GM21529 (cell line): ENCODE measurements around the gene MID2.
A peak's percentile ranks its signal among the peaks of the same experiment; 100 is the strongest.
"Not testable (repeated sequence)": the region's sequence is repeated elsewhere in the genome, so short reads cannot be mapped to it uniquely, and the experiment has no call there.

Experiments
- ATAC-seq: cut with Tn5 transposase; IDR thresholded peaks from one replicate; pipeline ENCODE4 v1.9.1; 2021; ENCODE audit not compliant: unreplicated experiment

Gene MID2

GRCh38 chrX:107842715-107843400, 17.2 kb downstream of the MID2 start:
- no peak for ATAC-seq

- no peak for ATAC-seq
Measured at GRCh38 chrX:107845625-107846024, 20.0 kb downstream of the MID2 start.

GRCh38 chrX:107848591-107848990, 22.9 kb downstream of the MID2 start:
- no peak for ATAC-seq

GRCh38 chrX:107849747-107850421, 24.2 kb downstream of the MID2 start:
- ATAC-seq: no peak

DNA sequence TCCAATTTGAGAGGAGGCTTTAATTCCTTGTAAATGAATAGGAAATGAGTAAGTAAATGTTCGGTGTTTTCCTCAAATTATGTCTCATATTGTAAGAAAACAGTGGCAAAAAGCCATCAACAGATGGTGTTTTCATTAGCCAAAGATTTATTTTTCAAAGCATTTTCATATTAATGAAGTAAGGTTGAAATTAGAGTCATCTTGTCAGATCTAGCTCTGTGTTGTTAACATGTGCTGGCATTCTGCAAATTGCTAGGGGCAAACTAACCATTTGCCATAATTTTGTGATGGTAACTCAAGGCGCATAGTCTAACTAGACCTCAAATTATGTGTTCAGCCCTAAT, 24.7 kb downstream of the MID2 start:
- ATAC-seq: no peak

DNA sequence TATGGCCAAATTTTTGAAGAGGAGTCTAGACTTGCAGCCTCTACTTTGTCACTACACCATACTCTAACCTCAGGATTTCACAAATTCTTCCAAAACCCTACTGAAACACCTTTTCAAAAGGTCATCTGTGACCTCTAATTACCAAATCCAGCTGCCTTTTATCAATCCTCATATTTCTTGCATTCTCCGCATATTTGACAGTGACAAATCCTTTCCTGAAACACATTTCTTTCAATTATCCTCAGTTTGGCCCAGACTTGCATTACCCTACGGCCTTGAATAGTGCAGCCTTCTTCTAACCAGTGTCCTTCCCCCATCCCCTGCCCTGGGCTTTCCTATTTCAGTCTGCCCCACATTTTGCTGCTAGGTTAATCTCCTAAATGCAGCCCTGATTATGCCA, 25.5 kb downstream of the MID2 start:
- no peak for ATAC-seq

- not testable (repeated sequence) for ATAC-seq
Measured at GRCh38 chrX:107851665-107852064, 26.0 kb downstream of the MID2 start.

GRCh38 chrX:107856289-107856688, 30.6 kb downstream of the MID2 start:
- no peak for ATAC-seq

DNA sequence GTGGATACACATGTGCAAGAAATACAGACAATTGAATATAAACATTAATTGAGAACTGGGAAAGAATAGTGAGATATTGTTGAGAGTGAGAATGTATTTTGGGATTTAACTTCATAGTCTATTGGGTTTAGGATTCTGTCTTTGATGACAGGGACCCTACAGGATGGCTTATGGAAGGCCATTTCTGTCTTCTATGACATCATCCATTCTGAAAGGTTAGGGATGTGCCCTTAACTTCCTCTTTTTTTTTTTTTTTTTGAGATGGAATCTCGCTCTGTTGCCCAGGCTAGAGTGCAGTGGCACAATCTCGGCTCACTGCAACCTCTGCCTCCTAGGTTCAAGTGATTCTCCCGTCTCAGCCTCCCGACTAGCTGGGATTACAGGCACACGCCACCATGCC, 31.4 kb downstream of the MID2 start:
- ATAC-seq: not testable (repeated sequence)

GRCh38 chrX:107857837-107858236, 32.2 kb downstream of the MID2 start:
- ATAC-seq: no peak

DNA sequence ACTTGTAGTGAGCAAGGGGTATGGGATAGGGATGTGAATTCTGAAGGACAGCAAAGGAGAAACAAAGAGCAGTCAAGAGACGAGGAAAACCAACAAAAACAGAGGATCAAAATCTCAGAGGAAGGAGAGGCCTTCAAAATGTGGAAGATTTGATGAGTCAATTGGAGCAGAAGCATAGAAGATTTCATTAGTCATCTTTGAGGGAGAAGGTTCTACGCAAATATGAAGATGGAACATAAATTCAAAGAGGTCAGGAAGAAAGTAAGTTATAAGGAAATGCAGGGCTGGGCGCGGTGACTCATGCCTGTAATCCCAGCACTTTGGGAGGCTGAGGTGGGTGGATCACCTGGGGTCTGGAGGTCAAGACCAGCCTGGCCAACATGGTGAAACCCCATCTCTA, 35.4 kb downstream of the MID2 start:
- ATAC-seq: no peak

DNA sequence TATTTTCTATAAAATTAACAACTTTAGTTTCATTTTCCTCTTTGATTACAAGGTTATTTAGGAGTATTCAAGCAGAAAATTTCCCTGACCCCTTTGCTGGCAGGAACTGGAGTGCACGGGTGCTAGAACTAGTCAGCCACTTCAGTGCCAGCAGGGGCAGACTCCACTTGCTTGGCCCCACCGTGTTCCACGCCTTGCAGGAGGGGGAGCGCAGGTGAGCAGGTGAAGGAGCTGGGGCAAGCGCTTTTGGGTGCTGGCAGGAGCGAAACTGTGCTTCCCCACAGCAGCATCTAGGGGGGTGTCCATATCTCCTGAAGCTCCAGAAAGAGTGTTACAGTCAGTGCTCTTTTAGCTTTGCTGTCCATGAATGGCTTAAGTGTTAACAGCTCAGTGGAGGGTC, 45.5 kb downstream of the MID2 start:
- ATAC-seq: no peak

GRCh38 chrX:107878106-107878505, 52.4 kb downstream of the MID2 start:
- ATAC-seq: no peak

DNA sequence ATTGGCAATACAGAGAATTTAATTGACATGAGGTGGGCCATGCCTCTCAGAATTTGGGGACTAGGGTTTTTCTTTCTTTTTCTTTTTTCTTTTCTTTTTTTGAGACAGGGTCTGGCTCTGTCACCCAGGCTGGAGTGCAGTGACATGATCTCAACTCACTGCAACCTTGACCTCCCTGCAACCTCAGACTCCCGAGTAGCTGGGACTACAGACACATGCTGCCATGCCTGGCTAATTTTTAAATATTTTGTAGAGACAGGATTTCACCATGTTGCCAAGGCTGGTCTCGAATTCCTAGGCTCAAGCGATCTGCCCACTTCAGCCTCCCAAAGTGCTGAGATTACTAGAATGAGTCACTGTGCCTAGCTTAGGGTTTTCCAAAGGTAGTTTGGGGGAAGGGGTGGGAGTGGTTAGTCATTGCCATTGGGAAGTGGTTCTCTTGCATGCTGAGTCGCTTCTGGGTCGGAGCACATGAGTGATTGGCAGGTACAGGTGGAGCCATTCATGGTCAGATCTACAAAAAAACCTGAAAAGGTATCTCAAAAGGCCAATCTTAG, 54.5 kb downstream of the MID2 start:
- ATAC-seq: no peak

DNA sequence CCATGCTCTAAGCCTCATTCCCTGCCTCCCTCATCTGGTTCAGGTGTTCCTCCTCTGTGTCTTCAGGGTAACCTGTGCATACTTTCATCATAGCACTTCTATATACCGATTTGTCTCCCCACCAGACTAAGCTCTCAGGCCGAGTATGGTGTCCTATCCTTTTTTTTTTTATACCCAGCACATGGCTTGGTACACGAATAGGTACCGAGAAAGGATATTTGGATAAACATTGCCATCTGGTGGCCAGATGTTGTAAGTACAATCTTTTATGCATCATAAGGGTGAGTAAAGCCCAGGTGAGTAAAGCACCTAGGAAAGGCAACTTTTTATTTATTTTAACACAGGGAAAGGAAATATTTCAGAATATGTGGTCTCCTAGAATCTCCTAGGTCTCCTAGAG, 68.4 kb downstream of the MID2 start:
- ATAC-seq: peak; percentile 75

- ATAC-seq: no peak
Measured at GRCh38 chrX:107902721-107903120, 77.1 kb downstream of the MID2 start.

DNA sequence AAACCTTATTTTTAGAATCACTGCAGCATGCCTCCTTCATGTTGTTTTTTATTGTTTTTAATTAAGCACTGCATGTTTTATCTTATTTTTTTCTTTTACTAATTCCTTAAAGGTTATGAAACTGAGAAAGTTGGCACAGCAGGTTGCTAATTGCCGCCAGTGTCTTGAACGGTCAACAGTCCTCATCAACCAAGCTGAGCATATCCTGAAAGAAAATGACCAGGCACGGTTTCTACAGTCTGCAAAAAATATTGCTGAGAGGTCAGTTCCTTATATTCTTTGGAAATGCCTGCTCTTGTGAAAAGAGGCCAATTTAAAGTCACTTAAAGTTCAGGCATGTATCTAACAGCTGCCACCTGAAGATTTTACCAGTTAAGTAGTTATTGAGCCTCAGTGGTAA, 79.7 kb downstream of the MID2 start:
- no peak for ATAC-seq

DNA sequence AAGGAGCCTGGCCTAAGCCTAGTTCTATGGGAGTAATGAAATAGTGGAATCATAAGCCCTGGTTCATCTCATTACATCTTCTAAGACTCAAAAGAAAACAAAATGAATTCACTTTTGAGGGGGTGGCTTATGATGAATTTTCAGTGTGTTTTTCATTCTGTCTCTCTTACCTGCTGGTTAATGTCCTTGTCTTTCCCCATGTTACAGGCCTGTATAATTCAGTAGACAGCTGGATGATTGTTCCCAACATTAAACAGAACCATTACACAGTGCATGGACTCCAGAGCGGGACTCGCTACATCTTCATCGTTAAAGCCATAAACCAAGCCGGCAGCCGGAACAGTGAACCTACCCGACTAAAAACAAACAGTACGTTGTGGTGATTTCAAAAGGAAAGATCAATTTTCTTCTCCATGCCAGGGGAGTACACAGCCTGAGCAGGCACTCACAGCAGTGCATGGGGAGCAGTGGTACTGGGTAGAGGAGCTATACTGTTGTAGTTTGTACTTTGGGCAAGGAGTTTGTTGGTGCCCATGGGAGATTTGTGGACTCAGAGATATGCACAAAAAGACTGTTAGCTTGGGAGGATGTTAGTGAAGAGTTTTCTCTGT, 98.6 kb downstream of the MID2 start:
- ATAC-seq: no peak

DNA sequence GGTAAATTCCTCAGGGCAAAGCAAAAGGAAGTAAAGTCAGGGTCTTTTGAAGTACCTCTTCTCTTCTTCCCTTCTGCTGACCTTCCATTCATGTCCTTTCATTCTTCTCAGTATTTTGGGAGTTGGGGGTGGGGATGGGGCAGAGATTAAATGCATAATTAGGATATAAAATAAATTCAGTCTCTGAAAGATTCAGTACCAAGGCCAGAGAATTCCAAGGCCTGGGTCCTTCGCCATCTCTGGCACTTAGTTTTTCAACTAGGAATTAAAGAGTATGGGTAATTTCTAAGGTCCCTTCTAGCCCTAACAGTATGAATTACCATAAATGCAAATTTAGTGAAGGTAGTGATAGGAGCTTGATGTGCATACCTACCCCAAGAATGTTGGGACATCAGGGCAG, 108.6 kb downstream of the MID2 start:
- no peak for ATAC-seq

DNA sequence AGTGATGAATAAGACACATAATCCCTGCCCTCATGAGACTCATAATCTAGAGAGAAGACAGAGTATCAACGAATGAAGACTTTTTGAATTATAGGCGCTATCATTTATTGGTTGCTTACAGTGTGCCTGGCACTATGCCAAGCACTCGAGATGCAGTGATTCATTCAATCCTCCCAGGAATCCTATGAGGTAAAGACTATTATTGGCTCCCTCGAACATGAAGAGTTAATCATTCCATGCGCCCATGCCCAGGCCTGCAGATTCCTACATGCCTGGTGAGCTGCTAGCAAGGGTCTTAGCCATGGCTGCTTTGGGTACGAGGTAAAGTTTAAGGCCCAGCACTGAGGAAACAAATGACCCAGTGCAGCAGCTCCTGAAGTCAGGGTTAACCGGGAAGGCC, 109.5 kb downstream of the MID2 start:
- ATAC-seq: no peak

DNA sequence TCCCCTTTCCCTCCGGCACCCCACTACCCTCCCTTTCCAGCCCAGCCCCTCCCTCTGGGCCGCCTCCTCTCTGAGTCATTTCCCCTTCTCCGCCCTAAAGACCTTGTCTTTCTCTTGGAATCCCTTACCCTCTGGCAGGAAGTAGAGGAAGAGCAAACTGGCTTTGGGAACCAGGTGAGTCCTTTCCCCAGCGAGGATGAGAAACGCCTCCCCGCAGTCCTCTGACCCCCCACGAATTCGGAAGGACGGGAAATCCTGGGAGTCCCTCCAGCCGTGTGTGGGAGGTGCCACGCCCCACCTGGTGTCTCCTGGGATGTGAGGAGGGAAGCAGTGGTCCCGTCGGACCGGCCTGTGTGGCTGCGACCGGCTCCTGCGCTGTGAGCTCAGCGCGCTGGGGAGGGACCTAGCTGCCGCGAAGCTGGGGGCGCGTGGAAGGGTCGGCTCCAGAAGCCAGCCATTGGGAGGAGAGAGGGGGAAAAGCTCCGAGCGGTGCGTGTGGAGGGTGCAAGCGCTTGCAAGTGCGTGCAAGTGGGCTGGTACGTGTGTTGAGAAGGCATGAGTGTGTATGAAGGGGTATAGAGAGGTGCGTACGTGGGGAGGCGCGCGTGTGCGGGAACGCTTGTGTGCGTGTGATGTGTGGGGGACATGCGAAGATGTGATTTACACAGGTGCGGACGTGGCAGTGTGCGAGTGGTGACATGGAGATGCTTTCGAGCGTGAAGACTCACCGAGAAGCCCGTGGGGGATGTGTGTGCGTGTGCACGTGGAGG, 110.2 kb downstream of the MID2 start:
- ATAC-seq: no peak

- ATAC-seq: no peak
Measured at GRCh38 chrX:107936434-107936730, 110.7 kb downstream of the MID2 start.
